ENCODE measurements around the gene ARFGAP3.

GRCh38 chr22:42788021-42788420 is 69.1 kb downstream of the ARFGAP3 start:
- TF ChIP-seq POLR2A (IDR thresholded peaks at IDR 0.05; ENCODE audit: extremely low read depth, insufficient read length): no peak
- TF ChIP-seq CTCF (IDR thresholded peaks at IDR 0.05; ENCODE audit: low read depth, low read length): no peak
- TF ChIP-seq MYC (IDR thresholded peaks at IDR 0.05; ENCODE audit: low read depth, low read length): no peak
- no peak for TF ChIP-seq MAX (IDR thresholded peaks at IDR 0.05; ENCODE audit: low read depth, low read length)

Measured in NB4 (cell line).